ENCODE data around the gene MPZL3.

- TF ChIP-seq CTCF (IDR thresholded peaks at IDR 0.05; ENCODE audit: low read depth, low read length, missing input control): no peak
- no peak for TF ChIP-seq TAF1 (conservative IDR thresholded peaks at IDR 0.05)
- TF ChIP-seq YY1 (IDR thresholded peaks at IDR 0.05): no peak
- no peak for TF ChIP-seq SP1 (IDR thresholded peaks at IDR 0.05)
- no peak for TF ChIP-seq RAD21 (IDR thresholded peaks at IDR 0.05)
- TF ChIP-seq GABPA (IDR thresholded peaks at IDR 0.05 in 1 of 2, conservative IDR thresholded peaks at IDR 0.05 in 1 of 2): no peak
- no peak for TF ChIP-seq MAX (IDR thresholded peaks at IDR 0.05)
- no peak for TF ChIP-seq REST (IDR thresholded peaks at IDR 0.05)
- TF ChIP-seq JUND (IDR thresholded peaks at IDR 0.05): no peak
- TF ChIP-seq ZBTB33 (IDR thresholded peaks at IDR 0.05): no peak
- TF ChIP-seq RXRA (IDR thresholded peaks at IDR 0.05): no peak
- no peak for TF ChIP-seq EGR1 (IDR thresholded peaks at IDR 0.05; ENCODE audit: low read depth in 2 of 2)
- TF ChIP-seq NR2F2 (IDR thresholded peaks at IDR 0.05): no peak
These were observed 29.1 kb upstream of the MPZL3 start for GRCh38 chr11:118281284-118281683.

Measured in liver (tissue), 3 donors.